Activated naive CD8-positive, alpha-beta T cell treated with anti-CD3 and anti-CD28 coated beads, Interleukin-2, amount 10 ng/mL, durations not matched to agents 7 days and 5 days (primary cell): ENCODE measurements around the gene ST8SIA4. TPM values are rescaled to one million over a fixed set of nuclear protein-coding genes. Genes with fewer than 3 reads are reported as not detected.

Experiments
- ATAC-seq: fragments of 150-1000 bp; cut with Tn5 transposase; one replicate; pipeline ENCODE4 v1.10.0; 2021; ENCODE audit warnings: low read depth, moderate library complexity
- POLR2A ChIA-PET: fragments of 350-600 bp; sonication (Branson Sonifier 250); formaldehyde crosslinking; loops from one replicate; lab custom pipeline; 2021; ENCODE audit warnings: antibody characterized with exemption; lab: Charles Lee
- DNase-seq: peaks from one replicate; pipeline ENCODE4 v3.0.0; 2021
- H3K27ac Mint-ChIP-seq: one replicate; pipeline ENCODE4 v1.8.0; 2022; ENCODE audit warnings: mild to moderate bottlenecking, mixed read lengths
- H3K27me3 Mint-ChIP-seq: one replicate; pipeline ENCODE4 v1.8.0; 2022; ENCODE audit warnings: mild to moderate bottlenecking, moderate library complexity, mixed read lengths
- H3K36me3 Mint-ChIP-seq: one replicate; pipeline ENCODE4 v1.8.0; 2021; ENCODE audit warnings: mild to moderate bottlenecking, mixed read lengths
- H3K4me1 Mint-ChIP-seq: one replicate; pipeline ENCODE4 v1.8.0; 2021; ENCODE audit warnings: mixed read lengths
- H3K4me3 Mint-ChIP-seq: one replicate; pipeline ENCODE4 v1.8.0; 2022; ENCODE audit warnings: mild to moderate bottlenecking, moderate library complexity, mixed read lengths
- H3K9me3 Mint-ChIP-seq: one replicate; pipeline ENCODE4 v1.8.0; 2021; ENCODE audit warnings: mixed read lengths
- total RNA-seq, 2 experiments: library from RNA; stranded (reverse); gene quantifications; one replicate each; pipeline ENCODE4 v1.2.3, GENCODE V29; 2021

The ST8SIA4 gene
- total RNA-seq, 2 experiments from 2014 or later = 37.0 to 39.2 TPM

- H3K4me1 Mint-ChIP-seq = peaks cover 24% of the 10 kb centered on the region
- POLR2A ChIA-PET = no interaction called here
- ATAC-seq (no peak), DNase-seq (no peak)
- no peak overlapping the region for H3K4me3 Mint-ChIP-seq
- H3K9me3 Mint-ChIP-seq = no peaks in the 10 kb centered on the region
- H3K36me3 Mint-ChIP-seq = peaks cover 47% of the 10 kb centered on the region
- no peak overlapping the region for H3K27ac Mint-ChIP-seq
- no peaks in the 10 kb centered on the region for H3K27me3 Mint-ChIP-seq
Measured at GRCh38 chr5:100860407-100860806, 42.7 kb downstream of the ST8SIA4 start.

GRCh38 chr5:100858987-100859545, 44.0 kb downstream of the ST8SIA4 start:
- Mint-ChIP-seq H3K4me1 (peaks cover 30% of the 10 kb centered on the region), H3K4me3 (no peak overlapping the region), H3K9me3 (no peaks in the 10 kb centered on the region), H3K27ac (no peak overlapping the region), H3K36me3 (peaks cover 48% of the 10 kb centered on the region), H3K27me3 (no peaks in the 10 kb centered on the region)
- ATAC-seq (no peak), DNase-seq (no peak)
- POLR2A ChIA-PET = no interaction called here

DNA sequence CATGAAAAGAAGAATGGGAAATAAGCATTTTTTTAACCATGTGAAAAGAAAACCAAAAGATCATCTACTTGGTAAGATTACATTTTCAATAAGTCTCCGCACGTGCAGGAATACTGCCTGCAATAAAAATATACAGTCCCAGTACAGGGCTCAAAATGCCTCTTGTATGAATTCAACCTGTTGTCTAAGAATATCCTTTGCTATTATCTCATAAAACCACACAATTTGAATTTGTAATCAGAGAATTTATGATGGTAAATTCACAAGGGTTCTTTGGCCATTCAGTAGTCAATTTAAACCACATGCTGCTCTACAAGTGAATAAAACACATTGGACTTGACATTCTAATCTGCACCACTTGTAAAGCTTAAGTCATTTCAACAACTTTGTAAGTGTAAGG, 46.6 kb downstream of the ST8SIA4 start:
- DNase-seq (no peak), ATAC-seq (no peak)
- Mint-ChIP-seq H3K9me3 (no peaks in the 10 kb centered on the region), H3K27ac (no peak overlapping the region), H3K4me3 (no peak overlapping the region), H3K36me3 (peaks cover 42% of the 10 kb centered on the region), H3K27me3 (no peaks in the 10 kb centered on the region), H3K4me1 (peaks cover 43% of the 10 kb centered on the region)
- POLR2A ChIA-PET = no interaction called here

- H3K9me3 Mint-ChIP-seq = no peaks in the 10 kb centered on the region
- no peak for ATAC-seq
- no peak overlapping the region for H3K27ac Mint-ChIP-seq
- no peak overlapping the region for H3K4me3 Mint-ChIP-seq
- peaks cover 40% of the 10 kb centered on the region for H3K4me1 Mint-ChIP-seq
- no peaks in the 10 kb centered on the region for H3K27me3 Mint-ChIP-seq
- POLR2A ChIA-PET = no interaction called here
- DNase-seq = no peak
- peaks cover 38% of the 10 kb centered on the region for H3K36me3 Mint-ChIP-seq
Measured at GRCh38 chr5:100855937-100856430, 47.1 kb downstream of the ST8SIA4 start.

- Mint-ChIP-seq H3K36me3 (peaks cover 36% of the 10 kb centered on the region), H3K4me1 (peaks cover 35% of the 10 kb centered on the region), H3K27ac (peak overlapping the region; percentile 35), H3K27me3 (no peaks in the 10 kb centered on the region), H3K4me3 (no peak overlapping the region), H3K9me3 (no peaks in the 10 kb centered on the region)
- DNase-seq (no peak), ATAC-seq (no peak)
- POLR2A ChIA-PET = no interaction called here
Measured at GRCh38 chr5:100855295-100855694, 47.8 kb downstream of the ST8SIA4 start.

DNA sequence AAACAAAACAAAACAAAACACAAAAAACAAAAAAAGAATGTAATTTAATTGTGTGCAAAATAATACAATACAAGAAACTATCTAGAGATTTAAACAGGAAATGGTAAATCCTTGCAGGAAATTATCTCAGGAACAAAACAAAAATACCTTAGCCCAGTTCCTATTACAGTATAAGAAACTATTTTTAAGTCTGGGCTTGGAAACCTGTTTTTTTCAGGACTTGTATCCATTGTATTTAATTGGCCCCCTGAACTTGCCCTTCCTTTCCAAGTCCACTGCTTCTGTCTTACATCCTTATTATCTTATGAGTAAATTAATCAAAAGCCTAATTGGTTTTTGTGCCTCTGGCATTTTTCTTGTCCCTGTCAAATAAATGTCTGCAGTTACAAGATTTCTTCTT, 48.5 kb downstream of the ST8SIA4 start:
- Mint-ChIP-seq H3K9me3 (no peaks in the 10 kb centered on the region), H3K36me3 (peaks cover 31% of the 10 kb centered on the region), H3K4me1 (peaks cover 33% of the 10 kb centered on the region), H3K27ac (no peak overlapping the region), H3K4me3 (no peak overlapping the region), H3K27me3 (no peaks in the 10 kb centered on the region)
- POLR2A ChIA-PET = no interaction called here
- DNase-seq (no peak), ATAC-seq (no peak)

GRCh38 chr5:100853582-100853981, 49.5 kb downstream of the ST8SIA4 start:
- H3K9me3 Mint-ChIP-seq = no peaks in the 10 kb centered on the region
- ATAC-seq (no peak), DNase-seq (no peak)
- peaks cover 32% of the 10 kb centered on the region for H3K4me1 Mint-ChIP-seq
- POLR2A ChIA-PET = interaction anchor here (0.6 to 1.6 kb wide), 2 partner anchors 47 to 49 kb away, joined by 3 to 5 read pairs; partner anchors contain the start of gene ST8SIA4
- H3K4me3 Mint-ChIP-seq = peak overlapping the region; percentile 81
- peak overlapping the region; percentile 89 for H3K27ac Mint-ChIP-seq
- no peaks in the 10 kb centered on the region for H3K27me3 Mint-ChIP-seq
- H3K36me3 Mint-ChIP-seq = peaks cover 29% of the 10 kb centered on the region

GRCh38 chr5:100852988-100853449, 50.1 kb downstream of the ST8SIA4 start:
- H3K4me1 Mint-ChIP-seq = peaks cover 29% of the 10 kb centered on the region
- POLR2A ChIA-PET = interaction anchor here (0.6 to 1.6 kb wide), 2 partner anchors 48 to 50 kb away, joined by 3 to 5 read pairs; partner anchors contain the start of gene ST8SIA4
- no peak for DNase-seq

DNA sequence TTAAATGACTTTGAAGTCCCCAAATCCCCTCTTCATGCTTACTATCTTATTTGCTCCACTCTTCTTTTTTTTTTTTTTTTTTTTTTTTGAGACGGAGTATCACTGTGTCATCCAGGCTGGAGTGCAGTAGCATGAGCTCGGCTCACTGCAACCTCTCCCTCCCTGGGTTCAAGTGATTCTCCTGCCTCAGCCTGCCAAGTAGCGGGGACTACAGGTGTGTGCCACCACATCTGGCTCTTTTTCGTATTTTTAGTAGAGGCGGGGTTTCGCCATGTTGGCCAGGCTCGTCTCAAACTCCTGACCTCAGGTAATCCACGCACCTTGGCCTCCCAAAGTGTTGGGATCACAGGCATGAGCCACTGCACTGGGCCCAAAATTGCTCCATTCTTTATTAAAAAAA, 51.0 kb downstream of the ST8SIA4 start:
- POLR2A ChIA-PET = interaction anchor here (0.6 to 1.6 kb wide), 3 partner anchors 49 to 53 kb away, joined by 3 to 5 read pairs (median 4); partner anchors contain the start of gene ST8SIA4
- Mint-ChIP-seq H3K9me3 (no peaks in the 10 kb centered on the region), H3K4me1 (peaks cover 29% of the 10 kb centered on the region), H3K27ac (no peak overlapping the region), H3K36me3 (peaks cover 30% of the 10 kb centered on the region), H3K27me3 (no peaks in the 10 kb centered on the region), H3K4me3 (no peak overlapping the region)
- ATAC-seq (no peak), DNase-seq (no peak)

More at GRCh38 chr5:100852988-100853449, 50.1 kb downstream of the ST8SIA4 start:
- Mint-ChIP-seq H3K4me3 (peak overlapping the region; percentile 81), H3K27me3 (no peaks in the 10 kb centered on the region), H3K9me3 (no peaks in the 10 kb centered on the region), H3K27ac (peak overlapping the region; percentile 89), H3K36me3 (peaks cover 26% of the 10 kb centered on the region)
- ATAC-seq = peak; percentile 93

DNA sequence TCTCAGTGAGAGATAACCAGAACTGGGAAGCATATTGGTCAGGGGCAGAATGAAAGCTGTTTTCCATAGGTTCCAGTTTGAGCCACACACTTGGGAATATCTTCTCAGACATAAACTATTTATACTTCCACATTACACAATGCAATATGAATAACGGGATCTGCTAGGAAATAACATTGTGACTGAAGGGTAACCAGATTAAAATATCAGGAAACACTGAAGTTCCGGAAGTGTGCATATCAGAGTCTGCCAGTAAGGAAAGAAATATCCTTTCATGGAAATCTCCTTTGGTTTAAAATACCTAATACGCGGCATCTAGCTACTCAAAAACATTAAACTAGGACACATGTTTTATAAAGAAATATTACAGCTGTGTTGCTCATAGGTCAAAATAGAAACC, 56.3 kb downstream of the ST8SIA4 start:
- H3K9me3 Mint-ChIP-seq = no peaks in the 10 kb centered on the region
- no peak overlapping the region for H3K4me3 Mint-ChIP-seq
- ATAC-seq (no peak), DNase-seq (no peak)
- no peaks in the 10 kb centered on the region for H3K27me3 Mint-ChIP-seq
- POLR2A ChIA-PET = no interaction called here
- H3K36me3 Mint-ChIP-seq = peaks cover 23% of the 10 kb centered on the region
- H3K4me1 Mint-ChIP-seq = peaks cover 6% of the 10 kb centered on the region
- H3K27ac Mint-ChIP-seq = no peak overlapping the region

DNA sequence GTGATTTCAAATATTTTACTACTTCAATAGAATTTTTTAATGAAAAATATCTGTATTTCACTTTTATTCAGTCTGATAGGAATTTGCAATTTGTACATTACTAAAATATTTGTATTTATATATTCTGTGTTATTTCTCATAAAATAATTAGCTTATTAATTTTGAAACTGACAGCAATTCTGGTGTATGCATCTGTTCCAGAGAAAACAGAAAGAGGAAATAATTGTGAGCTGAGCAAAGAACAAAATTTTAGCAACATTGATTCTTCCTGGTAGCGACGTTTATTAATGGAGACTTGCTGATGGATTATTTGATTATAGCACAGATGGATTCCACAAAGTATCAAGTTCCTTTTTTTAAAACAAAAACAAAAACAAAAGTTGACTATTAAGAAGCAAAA, 61.0 kb downstream of the ST8SIA4 start:
- Mint-ChIP-seq H3K9me3 (no peaks in the 10 kb centered on the region), H3K27me3 (no peaks in the 10 kb centered on the region), H3K36me3 (peaks cover 33% of the 10 kb centered on the region), H3K4me3 (no peak overlapping the region), H3K27ac (no peak overlapping the region), H3K4me1 (peaks cover 29% of the 10 kb centered on the region)
- POLR2A ChIA-PET = interaction anchor here (0.8 to 2.6 kb wide), 2 partner anchors 59 to 61 kb away, joined by 3 to 13 read pairs; partner anchors contain the start of gene ST8SIA4
- DNase-seq (no peak), ATAC-seq (no peak)

DNA sequence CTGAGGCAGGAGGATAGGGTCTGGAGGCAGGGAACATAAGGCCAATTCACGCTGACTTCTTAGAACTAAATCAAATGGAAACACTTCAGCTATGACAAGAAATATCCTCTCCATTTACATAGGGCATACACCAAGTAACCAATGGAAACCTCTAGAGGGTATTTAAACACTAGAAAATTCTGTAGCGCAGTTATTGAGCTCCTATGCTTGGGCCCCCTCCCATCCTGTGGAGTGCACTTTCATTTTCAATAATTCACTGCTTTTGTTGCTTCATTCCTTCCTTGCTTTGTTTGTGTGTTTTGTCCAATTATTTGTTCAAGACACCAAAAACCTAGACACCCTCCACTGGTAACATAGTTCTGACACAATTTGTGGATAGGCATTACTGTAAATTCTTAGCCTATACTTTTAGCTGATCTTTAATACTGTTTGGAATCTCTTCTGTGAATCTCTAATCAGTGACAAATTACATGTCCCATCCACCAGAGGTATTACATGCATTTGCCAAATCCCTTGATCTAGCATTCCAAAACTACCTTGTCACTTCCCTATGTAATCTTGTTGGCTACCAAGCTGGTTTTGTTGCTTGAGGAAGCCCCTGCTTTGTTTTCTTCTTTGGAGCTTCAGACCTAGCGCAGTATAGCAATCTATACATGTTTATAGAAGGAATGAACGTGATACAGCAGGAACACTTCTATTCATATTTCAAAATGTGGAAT, 61.6 kb downstream of the ST8SIA4 start:
- ATAC-seq = peak; percentile 39
- H3K9me3 Mint-ChIP-seq = no peaks in the 10 kb centered on the region
- POLR2A ChIA-PET = interaction anchor here (2.6 kb wide), 1 partner anchor 60 kb away, joined by 13 read pairs; no protein-coding TSS in a partner anchor

DNA sequence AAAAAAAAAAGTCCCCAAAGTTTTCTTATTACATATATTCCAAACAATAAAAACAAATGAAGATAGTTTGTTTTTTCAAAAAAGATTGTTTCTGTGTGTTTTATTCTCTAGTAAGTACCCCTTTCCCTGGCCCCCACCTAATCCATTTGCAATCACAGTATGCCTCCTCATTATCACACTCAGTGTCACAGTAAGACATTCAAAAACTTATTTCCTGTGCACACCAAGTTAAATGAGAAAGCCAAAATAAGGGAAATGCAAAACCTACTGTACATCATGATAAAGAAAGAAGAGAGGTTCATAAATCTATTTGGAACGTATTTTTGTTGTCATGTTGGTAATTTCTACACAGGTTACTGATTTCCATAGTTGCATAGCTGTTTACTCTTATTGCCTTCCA, 62.3 kb downstream of the ST8SIA4 start:
- Mint-ChIP-seq H3K4me3 (peak overlapping the region; percentile 61), H3K27ac (peak overlapping the region; percentile 74), H3K36me3 (peaks cover 26% of the 10 kb centered on the region), H3K27me3 (no peaks in the 10 kb centered on the region), H3K4me1 (peaks cover 29% of the 10 kb centered on the region), H3K9me3 (no peaks in the 10 kb centered on the region)
- DNase-seq (no peak), ATAC-seq (peak; percentile 63)
- POLR2A ChIA-PET = interaction anchor here (1.8 to 2.6 kb wide), 2 partner anchors 60 to 63 kb away, joined by 5 to 13 read pairs; partner anchors contain the start of gene ST8SIA4

More for the DNA sequence above, 61.6 kb downstream of the ST8SIA4 start:
- Mint-ChIP-seq H3K36me3 (peaks cover 32% of the 10 kb centered on the region), H3K4me3 (peak overlapping the region; percentile 61), H3K27ac (peak overlapping the region; percentile 74), H3K4me1 (peaks cover 29% of the 10 kb centered on the region), H3K27me3 (no peaks in the 10 kb centered on the region)
- no peak for DNase-seq
